Measurements from ENCODE around the gene ADGRB2. TPM values are rescaled to one million over a fixed set of nuclear protein-coding genes. Genes with fewer than 3 reads are reported as not detected.

The ADGRB2 gene
- total and polyA plus RNA-seq, 2 of the 4 experiments (the other 2 are of a cell fraction): 2.2 to 11.9 TPM

- no peak overlapping the region for H2BK20ac ChIP-seq (ENCODE audit: low read depth, low read length)
- H2AK9ac ChIP-seq (replicated peaks; ENCODE audit: low read depth, low read length, poor library complexity): no peak overlapping the region
- H3K79me1 ChIP-seq (ENCODE audit: low read depth in 1 of 2, low read length in 2 of 2): peaks cover 0 to 6% of the 10 kb centered on the region in 2 experiments; a peak in 1 of 4 replicates
- no peak overlapping the region for H4K91ac ChIP-seq (ENCODE audit: insufficient read depth, low read depth, low read length)
- no peak overlapping the region for H2BK120ac ChIP-seq (ENCODE audit: low read depth, low read length)
- no peaks in the 10 kb centered on the region; the same call in 1 of the 2 replicates for H3K9me1 ChIP-seq (ENCODE audit: insufficient read depth, low read length)
- H2BK15ac ChIP-seq (ENCODE audit: low read depth, low read length): no peak overlapping the region
- ATAC-seq (ENCODE audit: low read depth): no peak
- dilution Hi-C loops (cut with HindIII; ENCODE audit: low sequenced_read_pairs, unreplicated experiment): no loop called here
- H3K18ac ChIP-seq (ENCODE audit: low read depth, low read length): no peak overlapping the region
- no peak overlapping the region for H2BK5ac ChIP-seq (ENCODE audit: low read depth, low read length, poor library complexity, severe bottlenecking)
- no peak overlapping the region for H3K4me2 ChIP-seq (ENCODE audit: low read depth, low read length)
- H2AFZ ChIP-seq (replicated peaks; ENCODE audit: low read length, poor library complexity): no peak overlapping the region
- in situ Hi-C loops (cut with MboI; ENCODE audit: low sequenced_read_pairs): no loop called here
- no peak overlapping the region for H3K9ac ChIP-seq (ENCODE audit: low read depth, low read length)
- no peak overlapping the region for H3K23ac ChIP-seq (ENCODE audit: low read depth, low read length)
- H4K8ac ChIP-seq (ENCODE audit: low read depth in 2 of 2, low read length in 2 of 2): no peak overlapping the region
- H3K27me3 ChIP-seq (ENCODE audit: control insufficient read depth, insufficient read depth, low read length): no peaks in the 10 kb centered on the region
- CTCF ChIA-PET: interaction anchor here (1.1 kb wide), 1 partner anchor 15 kb away, joined by 3 read pairs; no protein-coding TSS in a partner anchor
- no peaks in the 10 kb centered on the region for H4K20me1 ChIP-seq (ENCODE audit: insufficient read depth, low read length)
- no peak overlapping the region for H3K56ac ChIP-seq (ENCODE audit: extremely low read depth, insufficient read depth, low read length)
- no peaks in the 10 kb centered on the region for H3K36me3 ChIP-seq (ENCODE audit: control insufficient read depth, insufficient read depth, low read length)
- no peak overlapping the region for H3K4me3 ChIP-seq (ENCODE audit: insufficient read depth, low read depth, low read length)
- DNase-seq: no peak
- no peak overlapping the region for H3K27ac ChIP-seq (ENCODE audit: insufficient read depth, low read length)
- no peaks in the 10 kb centered on the region for H3K9me3 ChIP-seq (ENCODE audit: control insufficient read depth, insufficient read depth, low read length)
- H3K4ac ChIP-seq (ENCODE audit: low read depth, low read length): no peak overlapping the region
- no peak overlapping the region; the same call in 1 of the 2 replicates for H2AK5ac ChIP-seq (ENCODE audit: low read depth, low read length)
- no peak overlapping the region for H4K5ac ChIP-seq (ENCODE audit: low read depth, low read length)
- BruUV-seq (replicated peaks): no TSS peak
- intact Hi-C loops (cut with micrococcal nuclease): no loop called here
- POLR2A ChIA-PET (ENCODE audit: unreplicated experiment): no interaction called here
- 90% methylated on average over 2 of the region's 2 CpGs; no CpG with 5 or more reads in 1 of the 2 experiments for WGBS, 2 experiments (ENCODE audit: extremely low coverage in 2 of 2, insufficient read length in 1 of 2)
- no peak for TF ChIP-seq CEBPB (IDR thresholded peaks at IDR 0.05; ENCODE audit: low read depth, low read length)
- TF ChIP-seq BHLHE40 (IDR thresholded peaks at IDR 0.05; ENCODE audit: low read depth, low read length): no peak
- no peak for TF ChIP-seq NFE2L2 (IDR thresholded peaks at IDR 0.05; ENCODE audit: low read depth, low read length)
- TF ChIP-seq, protein P1, sequence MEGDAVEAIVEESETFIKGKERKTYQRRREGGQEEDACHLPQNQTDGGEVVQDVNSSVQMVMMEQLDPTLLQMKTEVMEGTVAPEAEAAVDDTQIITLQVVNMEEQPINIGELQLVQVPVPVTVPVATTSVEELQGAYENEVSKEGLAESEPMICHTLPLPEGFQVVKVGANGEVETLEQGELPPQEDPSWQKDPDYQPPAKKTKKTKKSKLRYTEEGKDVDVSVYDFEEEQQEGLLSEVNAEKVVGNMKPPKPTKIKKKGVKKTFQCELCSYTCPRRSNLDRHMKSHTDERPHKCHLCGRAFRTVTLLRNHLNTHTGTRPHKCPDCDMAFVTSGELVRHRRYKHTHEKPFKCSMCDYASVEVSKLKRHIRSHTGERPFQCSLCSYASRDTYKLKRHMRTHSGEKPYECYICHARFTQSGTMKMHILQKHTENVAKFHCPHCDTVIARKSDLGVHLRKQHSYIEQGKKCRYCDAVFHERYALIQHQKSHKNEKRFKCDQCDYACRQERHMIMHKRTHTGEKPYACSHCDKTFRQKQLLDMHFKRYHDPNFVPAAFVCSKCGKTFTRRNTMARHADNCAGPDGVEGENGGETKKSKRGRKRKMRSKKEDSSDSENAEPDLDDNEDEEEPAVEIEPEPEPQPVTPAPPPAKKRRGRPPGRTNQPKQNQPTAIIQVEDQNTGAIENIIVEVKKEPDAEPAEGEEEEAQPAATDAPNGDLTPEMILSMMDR (conservative IDR thresholded peaks at IDR 0.05; ENCODE audit: low read depth, low read length): no peak
- TF ChIP-seq MAFK (IDR thresholded peaks at IDR 0.05; ENCODE audit: low read depth, low read length): no peak
- TF ChIP-seq USF2 (IDR thresholded peaks at IDR 0.05; ENCODE audit: low read depth, low read length): no peak
- no peak for TF ChIP-seq MXI1 (IDR thresholded peaks at IDR 0.05; ENCODE audit: borderline replicate concordance, low read depth, low read length)
- TF ChIP-seq FOS (IDR thresholded peaks at IDR 0.05; ENCODE audit: low read depth, low read length): no peak
- TF ChIP-seq MAZ (IDR thresholded peaks at IDR 0.05; ENCODE audit: borderline replicate concordance, low read depth, low read length): no peak
- no peak for TF ChIP-seq POLR2A (IDR thresholded peaks at IDR 0.05; ENCODE audit: low read depth, low read length)
- TF ChIP-seq CHD1 (IDR thresholded peaks at IDR 0.05; ENCODE audit: low read depth, low read length): no peak
- H3K14ac ChIP-seq (replicated peaks; ENCODE audit: low read depth, low read length): no peak overlapping the region
- H3K4me1 ChIP-seq (ENCODE audit: control insufficient read depth, insufficient read depth, low read length): peaks cover 11% of the 10 kb centered on the region
Measured at GRCh38 chr1:31803610-31804009, 39.5 kb upstream of the ADGRB2 start.

Measured in IMR-90 (cell line).